ENCODE data around the gene MRPL39. TPM values are rescaled to one million over a fixed set of nuclear protein-coding genes. Genes with fewer than 3 reads are reported as not detected.

The MRPL39 gene
- total and polyA plus RNA-seq, 2 donors (not counting 3 experiments of a cell fraction or from before 2014, with no cell fraction given): 10.4 to 25.2 TPM

DNA sequence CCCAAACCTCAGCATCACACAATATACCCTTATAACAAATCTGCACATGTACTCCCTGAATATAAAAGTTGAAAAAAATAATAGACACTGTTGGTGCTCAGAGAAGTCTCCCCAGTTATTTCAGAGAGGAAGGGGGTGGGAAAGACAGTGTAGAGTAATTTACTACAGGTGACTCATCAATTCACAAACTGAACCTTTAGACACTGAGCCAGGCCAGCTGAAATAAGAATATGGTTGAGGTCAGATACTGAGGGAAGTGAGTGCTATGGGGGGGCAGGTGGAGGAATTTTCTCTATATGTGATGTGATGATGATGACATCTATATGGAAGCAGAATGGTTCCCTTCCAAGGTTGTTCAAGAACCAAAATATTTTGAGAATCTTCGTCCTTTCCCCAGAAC lies 50.1 kb downstream of the MRPL39 start:
- Histone ChIP-seq H3K27ac (ENCODE audit: insufficient read depth, low read depth, low read length) (no peak overlapping the region), H3K36me3 (ENCODE audit: control insufficient read depth in 2 of 2, extremely low read depth in 1 of 2, insufficient read depth in 2 of 2, low read length in 2 of 2) (no peaks in the 10 kb centered on the region), H3K9me3 (replicated peaks; ENCODE audit: control insufficient read depth, insufficient read depth, low read length) (no peaks in the 10 kb centered on the region), H3K79me2 (ENCODE audit: control insufficient read depth, insufficient read depth, low read length) (peaks cover 2% of the 10 kb centered on the region), H3K4me1 (ENCODE audit: control insufficient read depth, extremely low read depth, insufficient read depth, low read length) (peaks cover 6% of the 10 kb centered on the region), H3K4me2 (ENCODE audit: insufficient read depth, low read length) (no peak overlapping the region), H4K20me1 (replicated peaks; ENCODE audit: control insufficient read depth, extremely low read depth, insufficient read depth, low read length) (no peaks in the 10 kb centered on the region), H3K27me3 (ENCODE audit: control insufficient read depth in 2 of 2, insufficient read depth in 2 of 2, low read length in 2 of 2) (peaks cover 0 to 2% of the 10 kb centered on the region in 2 experiments), H2AFZ (ENCODE audit: low read depth, low read length) (no peak overlapping the region), H3K4me3 (replicated peaks in 1 of 3; ENCODE audit: insufficient read depth in 1 of 3, low read depth in 1 of 3, low read length in 3 of 3) (no peak overlapping the region), H3K9me1 (replicated peaks; ENCODE audit: control insufficient read depth, extremely low read depth, insufficient read depth, low read length) (no peaks in the 10 kb centered on the region), H3K9ac (replicated peaks; ENCODE audit: extremely low read depth, insufficient read depth, low read length) (no peak overlapping the region)
- FAIRE-seq (no peak), DNase-seq (ENCODE audit: low read depth, low spot score) (no peak)
- ChIA-PET CTCF (no interaction called here), POLR2A (no interaction called here)
- intact Hi-C loops (cut with micrococcal nuclease) (no loop called here), dilution Hi-C loops (cut with MboI; ENCODE audit: extremely low pct_ligation_motif_present, low sequenced_read_pairs) (no loop called here)
- BruUV-seq (replicated peaks): no TSS peak
- TF ChIP-seq FOS (IDR thresholded peaks at IDR 0.05; ENCODE audit: borderline replicate concordance, insufficient read depth, low read length): no peak
- no peak for TF ChIP-seq JUN (IDR thresholded peaks at IDR 0.05; ENCODE audit: borderline replicate concordance, insufficient read depth, insufficient read length, low read depth)
- no peak for TF ChIP-seq POLR2A (IDR thresholded peaks at IDR 0.05; ENCODE audit: low read depth, low read length)
- TF ChIP-seq GATA2 (IDR thresholded peaks at IDR 0.05; ENCODE audit: insufficient read depth, insufficient read length, low read depth, low read length): no peak
- TF ChIP-seq MYC (IDR thresholded peaks at IDR 0.05; ENCODE audit: low read depth, low read length): no peak
- no peak for TF ChIP-seq POLR2AphosphoS5 (IDR thresholded peaks at IDR 0.05; ENCODE audit: insufficient read depth, low read depth, low read length)
- TF ChIP-seq EZH2 (IDR thresholded peaks at IDR 0.05; ENCODE audit: borderline replicate concordance, low read depth, low read length, severe bottlenecking): no peak
- TF ChIP-seq, protein P1, sequence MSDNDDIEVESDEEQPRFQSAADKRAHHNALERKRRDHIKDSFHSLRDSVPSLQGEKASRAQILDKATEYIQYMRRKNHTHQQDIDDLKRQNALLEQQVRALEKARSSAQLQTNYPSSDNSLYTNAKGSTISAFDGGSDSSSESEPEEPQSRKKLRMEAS (IDR thresholded peaks at IDR 0.05; ENCODE audit: insufficient read depth, insufficient read length): no peak
- TF ChIP-seq, protein P2, sequence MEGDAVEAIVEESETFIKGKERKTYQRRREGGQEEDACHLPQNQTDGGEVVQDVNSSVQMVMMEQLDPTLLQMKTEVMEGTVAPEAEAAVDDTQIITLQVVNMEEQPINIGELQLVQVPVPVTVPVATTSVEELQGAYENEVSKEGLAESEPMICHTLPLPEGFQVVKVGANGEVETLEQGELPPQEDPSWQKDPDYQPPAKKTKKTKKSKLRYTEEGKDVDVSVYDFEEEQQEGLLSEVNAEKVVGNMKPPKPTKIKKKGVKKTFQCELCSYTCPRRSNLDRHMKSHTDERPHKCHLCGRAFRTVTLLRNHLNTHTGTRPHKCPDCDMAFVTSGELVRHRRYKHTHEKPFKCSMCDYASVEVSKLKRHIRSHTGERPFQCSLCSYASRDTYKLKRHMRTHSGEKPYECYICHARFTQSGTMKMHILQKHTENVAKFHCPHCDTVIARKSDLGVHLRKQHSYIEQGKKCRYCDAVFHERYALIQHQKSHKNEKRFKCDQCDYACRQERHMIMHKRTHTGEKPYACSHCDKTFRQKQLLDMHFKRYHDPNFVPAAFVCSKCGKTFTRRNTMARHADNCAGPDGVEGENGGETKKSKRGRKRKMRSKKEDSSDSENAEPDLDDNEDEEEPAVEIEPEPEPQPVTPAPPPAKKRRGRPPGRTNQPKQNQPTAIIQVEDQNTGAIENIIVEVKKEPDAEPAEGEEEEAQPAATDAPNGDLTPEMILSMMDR (IDR thresholded peaks at IDR 0.05; ENCODE audit: extremely low read depth in 1 of 2, insufficient read depth in 1 of 2, low read depth in 1 of 2, low read length in 2 of 2): no peak

Measured in endothelial cell of umbilical vein (primary cell).